GM19463 (cell line): ENCODE measurements around the gene BTAF1.
"Not testable (repeated sequence)": the region's sequence is repeated elsewhere in the genome, so short reads cannot be mapped to it uniquely, and the experiment has no call there.

Experiments
- ATAC-seq: cut with Tn5 transposase; IDR thresholded peaks from one replicate; pipeline ENCODE4 v1.9.1; 2021; ENCODE audit warnings: mild to moderate bottlenecking, moderate library complexity; ENCODE audit not compliant: unreplicated experiment

BTAF1 gene

DNA sequence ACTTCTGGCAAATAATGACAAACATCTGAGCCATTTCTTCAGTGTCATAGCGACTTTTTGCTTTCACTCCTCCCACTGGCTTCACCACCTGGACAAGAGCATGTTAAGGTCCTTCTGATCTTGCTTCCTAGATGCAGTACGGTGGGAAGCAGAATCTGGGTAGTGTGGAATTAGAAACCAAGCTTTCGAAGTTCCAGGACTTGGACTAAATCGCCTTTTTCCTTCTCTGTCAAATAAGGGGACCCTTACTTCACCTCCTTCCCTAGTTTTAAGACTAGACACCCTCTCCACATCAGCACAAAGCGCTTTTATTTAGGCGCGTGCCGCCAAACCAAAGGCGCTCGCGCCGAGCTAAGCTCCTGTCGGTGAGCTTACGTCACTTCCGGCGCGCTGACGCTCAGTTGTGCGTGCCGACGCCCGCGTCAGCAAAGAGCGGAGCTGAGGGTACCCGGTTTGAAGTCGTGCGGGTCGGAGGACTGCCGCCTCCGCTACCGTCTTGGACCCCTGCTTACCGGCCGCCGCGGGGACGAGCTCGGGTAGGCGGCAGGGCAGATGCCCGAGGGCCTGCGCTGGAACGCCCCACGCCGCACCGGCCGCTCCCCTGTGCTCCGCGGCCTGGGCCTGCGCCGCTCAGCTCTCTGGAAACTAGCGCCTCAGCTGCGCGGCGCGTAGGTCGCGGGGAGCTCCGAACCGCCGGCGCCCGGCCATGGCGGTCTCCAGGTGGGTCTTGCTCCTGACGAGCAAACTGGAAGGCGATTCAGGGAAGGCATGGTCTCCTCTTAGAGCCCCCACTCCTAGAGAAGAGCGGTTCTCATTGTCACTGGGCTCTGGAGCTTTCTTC is at the start of gene BTAF1:
Gene BTAF1, plus strand, starts transcription at position 400 of the 841 bp plus-strand sequence. Its CDS starts 307 bp downstream, at position 707.
- peak; percentile 98 for ATAC-seq

- ATAC-seq, result no peak
Measured at GRCh38 chr10:91875156-91875555, 48.4 kb upstream of the BTAF1 start.

GRCh38 chr10:91875779-91876178 is 47.8 kb upstream of the BTAF1 start:
- no peak for ATAC-seq

GRCh38 chr10:91879515-91880170 is 43.9 kb upstream of the BTAF1 start:
- ATAC-seq, result no peak

GRCh38 chr10:91880310-91880709 is 43.3 kb upstream of the BTAF1 start:
- no peak for ATAC-seq

- no peak for ATAC-seq
Measured at GRCh38 chr10:91883549-91884444, 39.8 kb upstream of the BTAF1 start.

DNA sequence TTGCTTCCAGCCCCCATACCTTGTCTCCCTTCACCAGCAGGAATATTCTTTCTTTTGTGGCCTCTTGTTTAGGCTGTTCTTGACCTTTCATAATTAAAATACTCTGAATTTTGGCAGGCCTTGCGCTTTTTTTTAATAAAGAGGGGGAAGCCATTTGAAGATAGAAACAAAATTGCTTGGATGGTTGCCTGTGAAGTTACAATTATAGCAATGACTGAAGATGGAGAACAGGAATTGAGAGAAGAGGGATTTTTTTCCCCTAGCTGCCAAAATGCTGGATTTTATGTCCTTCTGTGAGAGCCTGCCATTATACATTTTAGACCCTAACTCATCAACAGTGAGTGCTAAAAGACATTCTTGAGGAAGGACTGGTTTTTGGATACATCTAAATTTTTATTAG is 39.0 kb upstream of the BTAF1 start:
- no peak for ATAC-seq

DNA sequence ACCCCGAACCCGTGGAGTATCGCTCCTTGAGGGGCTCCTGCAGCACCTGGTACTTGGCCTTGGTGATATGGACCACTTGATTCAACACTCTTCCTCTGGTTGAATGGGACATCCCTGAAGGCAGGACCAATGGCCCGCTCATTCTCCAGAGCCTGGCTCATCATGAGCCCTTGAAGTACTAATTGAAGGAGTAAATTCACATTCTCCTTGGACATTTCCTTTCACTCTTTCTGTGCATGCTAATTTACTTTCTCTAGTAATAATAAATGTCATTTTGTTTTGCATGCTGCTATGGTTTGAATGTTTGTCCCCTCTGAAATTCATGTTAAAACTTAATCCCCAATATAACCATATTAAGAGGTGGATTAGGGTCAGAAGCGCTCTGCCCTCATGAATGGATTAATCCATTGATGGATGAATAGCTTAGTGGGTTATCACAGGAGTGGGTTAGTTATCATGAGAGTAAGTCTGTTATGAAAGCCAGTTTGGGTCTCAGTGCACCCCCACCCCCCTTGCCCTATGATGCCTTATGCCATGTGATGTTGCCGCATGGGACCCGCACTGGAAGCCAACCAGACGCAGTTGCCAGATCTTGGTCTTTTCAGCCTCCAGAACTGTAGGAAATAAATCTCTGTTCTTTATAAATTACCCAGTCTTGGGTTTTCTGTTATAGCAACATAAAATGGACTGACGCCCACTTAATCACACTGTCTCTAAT is 38.0 kb upstream of the BTAF1 start:
- no peak for ATAC-seq

- no peak for ATAC-seq
Measured at GRCh38 chr10:91886954-91887271, 36.7 kb upstream of the BTAF1 start.

DNA sequence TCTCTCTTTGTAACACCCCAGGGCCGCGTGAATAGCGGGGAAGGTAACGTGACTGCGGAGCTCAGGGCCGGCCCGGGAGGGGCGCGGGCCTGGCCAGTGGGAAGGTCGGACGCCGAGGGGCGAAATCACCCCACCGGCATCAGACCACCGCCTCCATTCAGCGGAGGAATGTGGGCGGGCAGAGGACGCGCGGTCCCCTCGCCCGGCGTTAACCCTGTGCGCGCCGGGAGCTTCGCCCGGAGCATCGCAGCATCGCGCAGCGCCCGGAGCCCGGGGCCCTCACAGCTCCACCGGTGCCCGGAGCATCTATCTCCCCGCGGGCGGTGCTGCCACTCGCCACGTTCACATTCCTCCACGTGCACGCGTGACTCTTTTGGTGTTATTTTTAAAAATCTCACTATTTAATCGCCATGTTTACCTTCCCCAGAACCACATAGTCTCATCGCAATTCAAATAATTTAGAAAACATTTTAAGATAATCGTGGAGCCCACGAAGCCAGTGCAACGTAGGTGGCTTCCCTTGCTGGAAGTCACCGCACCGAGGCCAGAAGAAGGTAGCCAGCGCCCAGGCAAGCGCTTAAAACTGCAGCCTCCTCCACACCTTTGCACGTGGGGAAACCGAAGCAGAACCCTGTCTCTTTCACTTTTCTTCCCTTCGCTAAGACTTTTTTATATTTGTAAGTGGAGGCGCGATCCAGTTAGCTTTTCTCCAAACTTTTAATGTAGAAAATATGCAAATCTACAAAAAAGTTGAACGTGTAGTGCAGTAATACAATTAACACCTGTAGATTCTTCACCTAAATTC is 36.1 kb upstream of the BTAF1 start:
- ATAC-seq, result peak; percentile 63

DNA sequence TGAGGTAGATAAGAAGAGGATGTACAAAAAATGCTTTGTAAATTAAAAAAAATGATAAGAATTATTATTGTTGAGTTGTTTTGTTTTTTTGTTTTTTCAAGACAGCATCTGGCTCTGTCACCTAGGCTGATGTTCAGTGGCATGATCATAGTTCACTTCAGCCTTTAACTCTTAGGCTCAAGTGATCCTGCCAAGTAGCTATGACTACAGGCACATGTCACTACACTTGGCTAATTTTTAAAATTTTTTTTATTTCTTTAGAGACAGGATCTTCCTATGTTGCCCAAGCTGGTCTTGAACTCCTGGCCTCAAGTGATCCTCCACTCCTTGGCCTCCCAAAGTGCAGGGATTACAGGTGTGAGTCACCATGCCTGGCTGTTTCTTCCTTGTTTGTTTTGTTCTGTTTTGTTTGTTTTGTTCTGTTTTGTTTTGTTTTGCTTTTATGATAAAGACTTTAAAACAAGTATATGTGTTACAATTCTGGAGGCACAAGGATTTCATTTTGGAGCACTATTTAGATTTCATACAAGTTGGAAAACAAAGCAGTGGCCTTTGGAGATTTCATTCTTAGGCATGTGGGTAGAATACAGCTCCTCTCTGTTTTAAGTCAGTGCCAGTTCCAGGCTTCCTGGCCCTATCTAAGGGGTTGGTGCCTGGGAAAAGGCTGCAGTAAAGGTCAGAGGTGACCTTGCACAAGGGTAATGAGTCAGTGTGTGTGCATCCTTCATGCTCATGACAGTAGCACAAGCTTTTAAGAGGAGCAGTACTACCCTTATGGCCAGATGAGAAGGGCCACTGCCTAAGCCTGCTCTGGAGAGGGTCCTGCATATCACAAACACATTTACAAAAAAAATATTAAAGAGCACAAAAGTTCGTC is 32.2 kb upstream of the BTAF1 start:
- ATAC-seq, result no peak

DNA sequence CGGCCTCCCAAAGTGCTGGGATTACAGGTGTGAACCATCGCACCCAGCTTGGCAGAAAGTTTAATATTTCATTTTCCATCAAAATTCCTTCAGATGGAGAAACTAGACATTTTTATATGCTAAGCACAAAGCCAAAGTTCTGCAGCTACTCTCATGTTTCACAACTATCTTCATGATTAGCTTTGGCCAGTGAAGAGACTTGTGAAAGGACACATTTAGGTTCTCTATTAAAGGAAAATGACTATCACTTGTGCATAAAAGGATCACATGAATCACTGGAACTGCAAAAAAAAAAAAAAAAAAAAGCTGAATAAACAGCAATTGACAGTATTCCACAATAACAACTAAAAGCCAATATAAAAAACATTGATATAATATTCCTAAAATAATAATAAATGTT is 30.5 kb upstream of the BTAF1 start:
- ATAC-seq, result no peak

DNA sequence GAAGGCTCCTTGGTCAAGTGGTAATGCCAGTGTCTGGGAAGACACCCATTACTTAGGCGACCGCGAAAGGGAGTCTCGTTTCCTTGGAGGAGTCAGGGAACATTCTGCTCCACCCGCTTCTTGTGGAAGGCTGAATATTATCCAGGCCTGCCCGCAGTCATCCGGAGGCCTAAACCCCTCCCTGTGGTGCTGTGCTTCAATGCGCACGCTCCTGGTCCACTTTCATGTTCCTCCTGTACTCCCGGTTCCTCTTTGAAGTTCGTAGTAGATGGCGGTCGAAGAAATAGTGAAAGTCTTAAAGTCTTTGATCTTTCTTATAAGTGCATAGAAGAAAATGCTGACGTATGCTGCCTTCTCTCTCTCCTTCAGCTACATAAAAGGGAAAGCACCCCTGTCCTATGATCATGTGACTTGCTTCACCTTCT is 29.3 kb upstream of the BTAF1 start:
- ATAC-seq, result not testable (repeated sequence)

DNA sequence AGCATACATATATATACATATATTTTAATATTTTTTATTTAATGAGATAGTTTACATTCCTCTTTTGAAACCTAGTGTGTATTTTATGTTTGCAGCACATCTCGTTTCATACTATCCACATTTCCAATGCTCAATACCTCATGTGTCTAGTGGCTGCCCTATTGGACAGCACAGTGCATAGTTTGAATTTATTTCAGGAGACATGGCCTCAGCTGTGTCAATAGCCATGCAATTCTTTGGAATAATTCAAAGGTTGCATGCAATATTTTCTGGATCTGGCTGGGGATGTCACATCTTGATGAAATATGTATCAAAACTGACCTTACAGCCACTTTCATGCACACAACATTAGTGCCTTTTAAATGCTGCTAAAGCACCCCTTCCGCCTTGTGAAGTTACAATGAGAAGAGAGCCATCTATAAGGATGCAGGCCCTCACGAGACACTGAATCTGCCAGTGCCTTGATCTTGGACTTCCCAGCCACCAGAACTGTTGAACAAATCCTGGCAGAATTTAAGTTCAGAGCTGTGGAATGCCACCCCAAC is 27.3 kb upstream of the BTAF1 start:
- no peak for ATAC-seq

- no peak for ATAC-seq
Measured at GRCh38 chr10:91897421-91897820, 26.1 kb upstream of the BTAF1 start.

DNA sequence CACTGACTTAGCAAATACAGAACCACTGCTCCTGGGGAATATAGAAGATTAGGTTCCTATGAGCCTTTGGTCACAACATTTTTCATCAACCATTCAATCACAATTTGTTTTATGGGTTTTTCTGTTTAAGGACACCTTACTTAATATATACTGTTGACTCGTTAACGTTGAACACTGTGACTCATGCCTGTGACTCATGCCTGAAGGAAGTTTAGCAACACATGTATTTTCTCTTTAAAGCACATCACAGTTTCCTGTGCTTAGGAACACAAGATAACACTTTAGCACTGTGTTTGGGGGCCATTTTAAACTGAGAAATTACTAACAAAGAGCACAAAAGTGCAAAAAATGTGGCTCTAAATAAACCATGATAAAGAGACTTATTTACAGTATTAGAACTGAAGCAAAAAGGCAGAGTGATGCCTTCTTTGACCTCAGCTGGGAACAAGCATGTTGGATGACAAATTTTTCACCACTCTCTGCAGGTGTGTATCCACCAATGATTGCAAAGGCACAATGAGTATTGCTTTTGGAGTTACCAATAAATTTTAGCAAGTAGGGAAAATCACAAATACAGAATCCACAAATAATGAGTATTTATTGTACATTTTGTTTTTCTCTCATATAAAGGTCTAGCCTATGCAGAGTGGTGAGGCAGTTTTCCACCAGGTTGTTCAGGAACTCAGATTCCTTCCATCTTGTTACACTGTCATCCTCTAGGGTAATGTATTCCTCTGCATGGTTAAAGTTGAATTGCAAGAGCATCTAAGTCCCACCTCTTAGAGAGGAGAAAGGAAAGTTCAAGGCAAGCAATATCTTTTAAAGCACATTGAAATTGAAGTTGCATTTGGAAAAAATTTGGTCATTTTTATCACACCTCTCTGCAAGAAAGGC is 21.5 kb upstream of the BTAF1 start:
- no peak for ATAC-seq

DNA sequence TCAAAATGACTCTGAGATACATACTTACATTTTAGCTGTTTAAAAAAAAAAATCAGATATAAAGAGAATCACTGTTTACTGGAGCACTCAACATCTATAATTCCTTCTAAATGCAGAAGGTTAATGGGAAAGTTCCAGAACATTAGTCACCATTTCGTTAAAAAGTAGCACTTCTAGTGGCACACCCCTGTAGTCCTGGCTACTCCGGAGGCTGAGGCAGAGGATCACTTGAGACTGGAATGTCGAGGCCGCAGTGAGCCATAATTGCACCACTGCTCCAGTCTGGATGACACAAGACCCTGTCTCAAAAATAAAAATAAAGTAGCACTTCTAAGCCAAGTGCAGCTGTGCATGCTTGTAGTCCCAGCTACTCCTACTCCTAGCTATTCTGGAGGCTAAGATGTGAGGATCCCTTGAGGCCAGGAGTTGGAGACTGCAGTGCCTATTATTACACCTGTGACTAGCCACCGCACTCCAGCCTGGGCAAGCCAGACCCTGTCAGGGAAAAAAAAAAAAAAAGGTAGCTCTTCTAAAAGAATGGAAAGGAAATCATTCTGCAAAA is 16.5 kb upstream of the BTAF1 start:
- no peak for ATAC-seq
